GM18858 (cell line): ENCODE results near the gene SHF.

Experiments
- ATAC-seq: cut with Tn5 transposase; IDR thresholded peaks from one replicate; pipeline ENCODE4 v1.9.1; 2021; ENCODE audit not compliant: unreplicated experiment

The SHF gene

GRCh38 chr15:45130291-45131000 is 57.3 kb downstream of the SHF start:
- no peak for ATAC-seq

GRCh38 chr15:45129651-45130129 is 58.1 kb downstream of the SHF start, which contains the start of the genes DUOX1 and DUOXA1:
DUOX1 (plus strand) TSS chr15:45129994; CDS start chr15:45131967, 1,973 bp downstream.
DUOXA1 (minus strand) TSS chr15:45129879; CDS start chr15:45123014, 6,865 bp downstream.
- no peak for ATAC-seq

- ATAC-seq: no peak
Measured at GRCh38 chr15:45128971-45129639, 58.7 kb downstream of the SHF start.

- ATAC-seq: no peak
Measured at GRCh38 chr15:45126535-45127158, 61.1 kb downstream of the SHF start.

- no peak for ATAC-seq
Measured at GRCh38 chr15:45123397-45123796, 64.4 kb downstream of the SHF start.

GRCh38 chr15:45122719-45123118 is 65.0 kb downstream of the SHF start:
- no peak for ATAC-seq

- no peak for ATAC-seq
Measured at GRCh38 chr15:45121706-45122417, 65.9 kb downstream of the SHF start.

GRCh38 chr15:45121020-45121419 is 66.7 kb downstream of the SHF start:
- no peak for ATAC-seq

- ATAC-seq: no peak
Measured at GRCh38 chr15:45120081-45120972, 67.4 kb downstream of the SHF start.

- ATAC-seq: no peak
Measured at GRCh38 chr15:45118996-45119395, 68.8 kb downstream of the SHF start.

- ATAC-seq: peak; percentile 95
Measured at GRCh38 chr15:45118131-45118588, 69.6 kb downstream of the SHF start.

- ATAC-seq: no peak
Measured at GRCh38 chr15:45117308-45118130, 70.2 kb downstream of the SHF start.
